OCI-LY1 (cell line): ENCODE data around the gene RNF8.

Experiments used
- H2AFZ ChIP-seq: fragments of 200-600 bp; sonication (generic), shearing (Covaris generic); 2 replicates; pipeline ENCODE4 v1.6.0; 2014; ENCODE audit warnings: antibody characterized with exemption, mild to moderate bottlenecking, low read length
- H3F3A ChIP-seq: fragments of 200-600 bp; sonication (generic), shearing (Covaris generic); 2 replicates; pipeline ENCODE4 v1.6.0; 2014; ENCODE audit warnings: mild to moderate bottlenecking, antibody characterized with exemption, low read length, moderate library complexity; ENCODE audit not compliant: insufficient read depth
- H3K27ac ChIP-seq: fragments of 200-600 bp; sonication (generic); 2 replicates; pipeline ENCODE4 v1.5.1; 2014; ENCODE audit warnings: low read length, mixed run types, mild to moderate bottlenecking, low read depth; ENCODE audit not compliant: poor library complexity, severe bottlenecking
- H3K27me3 ChIP-seq: fragments of 200-600 bp; sonication (generic); 2 replicates; pipeline ENCODE4 v1.6.0; 2014; ENCODE audit warnings: antibody characterized with exemption, mild to moderate bottlenecking, low read length, moderate library complexity; ENCODE audit not compliant: insufficient read depth
- H3K36me3 ChIP-seq: fragments of 200-600 bp; sonication (generic); 2 replicates; pipeline ENCODE4 v1.6.1; 2014; ENCODE audit warnings: mild to moderate bottlenecking, antibody characterized with exemption, low read length, moderate library complexity, mixed read lengths; ENCODE audit not compliant: insufficient read depth
- H3K4me1 ChIP-seq: fragments of 200-600 bp; sonication (generic); 2 replicates; pipeline ENCODE4 v1.5.1; 2014; ENCODE audit warnings: mild to moderate bottlenecking, low read length, moderate library complexity; ENCODE audit not compliant: insufficient read depth, severe bottlenecking
- H3K4me2 ChIP-seq: fragments of 200-600 bp; sonication (generic), shearing (Covaris generic); 2 replicates; pipeline ENCODE4 v1.6.1; 2014; ENCODE audit warnings: low read length
- H3K4me3 ChIP-seq: fragments of 200-600 bp; sonication (generic); 2 replicates; pipeline ENCODE4 v1.5.1; 2014; ENCODE audit warnings: low read length, low read depth, mild to moderate bottlenecking, mixed read lengths; ENCODE audit not compliant: poor library complexity, severe bottlenecking
- H3K79me2 ChIP-seq: fragments of 200-600 bp; shearing (Covaris generic); 2 replicates; pipeline ENCODE4 v1.6.1; 2016; ENCODE audit warnings: mixed run types, low read length, mixed read lengths; ENCODE audit not compliant: insufficient read depth
- H3K9ac ChIP-seq: fragments of 200-600 bp; sonication (generic), shearing (Covaris generic); 2 replicates; pipeline ENCODE4 v1.6.1; 2014; ENCODE audit warnings: mild to moderate bottlenecking, low read length, mixed read lengths
- H3K9me2 ChIP-seq: fragments of 200-600 bp; sonication (generic), shearing (Covaris generic); 2 replicates; pipeline ENCODE4 v1.6.1; 2014; ENCODE audit warnings: low read depth, mild to moderate bottlenecking, low read length, mixed read lengths
- H3K9me3 ChIP-seq: fragments of 200-600 bp; shearing (Covaris generic); 2 replicates; pipeline ENCODE4 v1.6.1; 2014; ENCODE audit warnings: low read length, mixed read lengths
- H4K20me1 ChIP-seq: fragments of 200-600 bp; sonication (generic), shearing (Covaris generic); 2 replicates; pipeline ENCODE4 v1.6.0; 2016; ENCODE audit warnings: mild to moderate bottlenecking, low read length; ENCODE audit not compliant: insufficient read depth
- CTCF ChIP-seq: fragments of 200-600 bp; sonication (generic), shearing (Covaris generic); IDR thresholded peaks from 2 replicates; pipeline ENCODE4 v1.5.1; 2017; ENCODE audit warnings: mild to moderate bottlenecking, antibody characterized with exemption, low read length, moderate library complexity, mixed read lengths
- EZH2 ChIP-seq: fragments of 200-600 bp; sonication (generic), shearing (Covaris generic); IDR thresholded peaks from 2 replicates; pipeline ENCODE4 v1.8.0; 2017; ENCODE audit warnings: borderline replicate concordance, mixed run types, mild to moderate bottlenecking, antibody characterized with exemption, low read length, moderate library complexity, mixed read lengths

The RNF8 gene

GRCh38 chr6:37373822-37374471 lies 20.2 kb downstream of the RNF8 start:
- no peak overlapping the region for H3K27ac ChIP-seq
- peaks cover 28% of the 10 kb centered on the region; the same call in 1 of the 2 replicates for H3K36me3 ChIP-seq
- H3K79me2 ChIP-seq, result no peaks in the 10 kb centered on the region

GRCh38 chr6:37375376-37375775 lies 21.6 kb downstream of the RNF8 start:
- Histone ChIP-seq H3K9me3 (no peaks in the 10 kb centered on the region), H4K20me1 (no peaks in the 10 kb centered on the region), H3F3A (no peaks in the 10 kb centered on the region), H3K9ac (no peak overlapping the region), H2AFZ (no peak overlapping the region), H3K79me2 (no peaks in the 10 kb centered on the region), H3K36me3 (peaks cover 14% of the 10 kb centered on the region; the same call in 1 of the 2 replicates), H3K9me2 (no peaks in the 10 kb centered on the region), H3K27ac (peak overlapping the region; percentile 67), H3K27me3 (no peaks in the 10 kb centered on the region), H3K4me3 (no peak overlapping the region), H3K4me1 (peaks cover 20% of the 10 kb centered on the region), H3K4me2 (no peak overlapping the region; the same call in 1 of the 2 replicates)
- TF ChIP-seq CTCF (no peak), EZH2 (no peak)

More at GRCh38 chr6:37373822-37374471, 20.2 kb downstream of the RNF8 start:
- no peaks in the 10 kb centered on the region for H3K27me3 ChIP-seq
- H3K4me1 ChIP-seq, result peaks cover 20% of the 10 kb centered on the region
- no peak overlapping the region for H3K9ac ChIP-seq
- no peaks in the 10 kb centered on the region for H3K9me3 ChIP-seq
- H4K20me1 ChIP-seq, result no peaks in the 10 kb centered on the region
- H3F3A ChIP-seq, result no peaks in the 10 kb centered on the region
- H3K9me2 ChIP-seq, result no peaks in the 10 kb centered on the region
- H3K4me3 ChIP-seq, result no peak overlapping the region
- H2AFZ ChIP-seq, result no peak overlapping the region
- no peak overlapping the region for H3K4me2 ChIP-seq
- no peak for TF ChIP-seq CTCF
- TF ChIP-seq EZH2, result no peak

- Histone ChIP-seq H2AFZ (no peak overlapping the region), H3K9me2 (no peaks in the 10 kb centered on the region), H3K36me3 (peaks cover 10% of the 10 kb centered on the region; the same call in 1 of the 2 replicates), H3K27ac (peak overlapping the region; percentile 67), H3K4me2 (no peak overlapping the region; the same call in 1 of the 2 replicates), H4K20me1 (no peaks in the 10 kb centered on the region), H3K9ac (no peak overlapping the region), H3K27me3 (no peaks in the 10 kb centered on the region), H3K9me3 (no peaks in the 10 kb centered on the region), H3K4me3 (no peak overlapping the region), H3F3A (no peaks in the 10 kb centered on the region), H3K4me1 (peaks cover 20% of the 10 kb centered on the region), H3K79me2 (no peaks in the 10 kb centered on the region)
- TF ChIP-seq EZH2 (no peak), CTCF (no peak)
Measured at GRCh38 chr6:37376078-37376743, 22.4 kb downstream of the RNF8 start.
